DMS 273 (cell line): Measurements from ENCODE around the gene PCDHA5.
"Not testable (repeated sequence)": the region's sequence is repeated elsewhere in the genome, so short reads cannot be mapped to it uniquely, and the experiment has no call there.

Experiments
- DNase-seq: peaks from one replicate; lab custom pipeline; 2025; ENCODE audit not compliant: unreplicated experiment; lab: John Stamatoyannopoulos, UW

Gene PCDHA5

GRCh38 chr5:140822969-140823368, 1.6 kb downstream of the PCDHA5 start:
- DNase-seq = not testable (repeated sequence)

DNA sequence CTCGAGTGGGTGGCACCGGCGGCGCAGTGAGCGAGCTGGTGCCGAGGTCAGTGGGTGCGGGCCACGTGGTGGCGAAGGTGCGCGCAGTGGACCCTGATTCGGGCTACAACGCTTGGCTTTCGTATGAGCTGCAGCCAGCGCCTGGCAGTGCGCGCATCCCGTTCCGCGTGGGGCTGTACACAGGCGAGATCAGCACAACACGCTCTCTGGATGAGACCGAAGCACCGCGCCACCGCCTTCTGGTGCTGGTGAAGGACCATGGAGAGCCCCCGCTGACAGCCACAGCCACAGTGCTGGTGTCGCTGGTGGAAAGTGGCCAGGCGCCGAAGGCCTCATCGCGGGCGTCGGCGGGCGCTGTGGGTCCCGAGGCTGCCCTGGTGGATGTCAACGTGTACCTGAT, 2.1 kb downstream of the PCDHA5 start:
- no peak for DNase-seq

DNA sequence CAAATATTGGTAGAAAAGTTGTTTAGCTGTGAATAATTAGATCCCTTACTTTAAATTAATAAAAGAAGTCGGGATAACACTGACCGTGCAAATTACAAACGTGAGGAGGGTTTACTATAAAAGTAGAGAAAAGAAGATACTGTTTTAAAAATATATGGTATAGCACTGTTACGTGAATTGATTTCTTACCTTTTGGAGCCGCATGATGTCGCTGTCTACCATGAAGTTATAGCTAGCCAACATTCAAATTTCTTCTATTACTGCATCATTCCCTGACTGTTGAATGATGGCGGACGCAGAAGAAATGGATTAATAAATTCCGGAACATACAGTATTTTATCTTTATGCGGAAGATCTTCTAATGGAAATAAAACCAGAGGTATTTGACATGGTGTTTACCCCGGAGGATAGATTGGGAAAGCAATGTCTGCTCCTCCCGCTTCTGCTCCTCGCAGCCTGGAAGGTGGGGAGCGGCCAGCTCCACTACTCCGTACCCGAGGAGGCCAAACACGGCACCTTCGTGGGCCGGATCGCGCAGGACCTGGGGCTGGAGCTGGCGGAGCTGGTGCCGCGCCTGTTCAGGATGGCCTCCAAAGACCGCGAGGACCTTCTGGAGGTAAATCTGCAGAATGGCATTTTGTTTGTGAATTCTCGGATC, 6.4 kb downstream of the PCDHA5 start, which contains the start of gene PCDHA6:
Gene PCDHA6 (plus strand): TSS at position 257 of the 658 bp plus-strand sequence. CDS start 132 bp downstream, at position 389.
- no peak for DNase-seq

- no peak for DNase-seq
Measured at GRCh38 chr5:140828362-140828737, 6.9 kb downstream of the PCDHA5 start.

DNA sequence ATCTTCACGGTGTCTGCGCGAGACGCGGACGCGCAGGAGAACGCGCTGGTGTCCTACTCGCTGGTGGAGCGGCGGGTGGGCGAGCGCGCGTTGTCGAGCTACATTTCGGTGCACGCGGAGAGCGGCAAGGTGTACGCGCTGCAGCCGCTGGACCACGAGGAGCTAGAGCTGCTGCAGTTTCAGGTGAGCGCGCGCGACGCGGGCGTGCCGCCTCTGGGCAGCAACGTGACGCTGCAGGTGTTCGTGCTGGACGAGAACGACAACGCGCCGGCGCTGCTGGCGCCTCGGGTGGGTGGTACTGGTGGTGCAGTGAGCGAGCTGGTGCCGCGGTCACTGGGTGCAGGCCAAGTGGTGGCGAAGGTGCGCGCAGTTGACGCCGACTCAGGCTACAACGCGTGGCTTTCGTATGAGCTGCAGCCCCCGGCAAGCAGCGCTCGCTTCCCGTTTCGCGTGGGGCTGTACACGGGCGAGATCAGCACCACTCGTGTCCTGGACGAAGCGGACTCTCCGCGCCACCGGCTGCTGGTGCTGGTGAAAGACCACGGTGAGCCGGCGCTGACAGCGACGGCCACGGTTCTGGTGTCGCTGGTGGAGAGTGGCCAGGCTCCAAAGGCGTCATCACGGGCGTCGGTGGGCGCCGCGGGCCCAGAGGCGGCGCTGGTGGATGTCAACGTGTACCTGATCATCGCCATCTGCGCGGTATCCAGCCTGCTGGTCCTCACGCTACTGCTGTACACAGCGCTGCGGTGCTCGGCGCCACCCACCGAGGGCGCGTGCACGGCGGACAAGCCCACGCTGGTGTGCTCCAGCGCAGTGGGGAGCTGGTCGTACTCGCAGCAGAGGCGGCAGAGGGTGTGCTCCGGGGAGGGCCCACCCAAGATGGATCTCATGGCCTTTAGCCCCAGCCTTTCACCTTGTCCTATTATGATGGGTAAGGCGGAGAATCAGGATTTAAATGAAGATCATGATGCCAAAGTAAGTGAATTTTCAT, 8.4 kb downstream of the PCDHA5 start:
- DNase-seq = not testable (repeated sequence)

- no peak for DNase-seq
Measured at GRCh38 chr5:140833993-140834392, 12.6 kb downstream of the PCDHA5 start, which contains the start of gene PCDHA7. TSS of gene PCDHA7 (plus strand) at chr5:140834269. CDS start at chr5:140834384, 115 bp downstream.

GRCh38 chr5:140834439-140835008, 13.1 kb downstream of the PCDHA5 start:
- DNase-seq = not testable (repeated sequence)

DNA sequence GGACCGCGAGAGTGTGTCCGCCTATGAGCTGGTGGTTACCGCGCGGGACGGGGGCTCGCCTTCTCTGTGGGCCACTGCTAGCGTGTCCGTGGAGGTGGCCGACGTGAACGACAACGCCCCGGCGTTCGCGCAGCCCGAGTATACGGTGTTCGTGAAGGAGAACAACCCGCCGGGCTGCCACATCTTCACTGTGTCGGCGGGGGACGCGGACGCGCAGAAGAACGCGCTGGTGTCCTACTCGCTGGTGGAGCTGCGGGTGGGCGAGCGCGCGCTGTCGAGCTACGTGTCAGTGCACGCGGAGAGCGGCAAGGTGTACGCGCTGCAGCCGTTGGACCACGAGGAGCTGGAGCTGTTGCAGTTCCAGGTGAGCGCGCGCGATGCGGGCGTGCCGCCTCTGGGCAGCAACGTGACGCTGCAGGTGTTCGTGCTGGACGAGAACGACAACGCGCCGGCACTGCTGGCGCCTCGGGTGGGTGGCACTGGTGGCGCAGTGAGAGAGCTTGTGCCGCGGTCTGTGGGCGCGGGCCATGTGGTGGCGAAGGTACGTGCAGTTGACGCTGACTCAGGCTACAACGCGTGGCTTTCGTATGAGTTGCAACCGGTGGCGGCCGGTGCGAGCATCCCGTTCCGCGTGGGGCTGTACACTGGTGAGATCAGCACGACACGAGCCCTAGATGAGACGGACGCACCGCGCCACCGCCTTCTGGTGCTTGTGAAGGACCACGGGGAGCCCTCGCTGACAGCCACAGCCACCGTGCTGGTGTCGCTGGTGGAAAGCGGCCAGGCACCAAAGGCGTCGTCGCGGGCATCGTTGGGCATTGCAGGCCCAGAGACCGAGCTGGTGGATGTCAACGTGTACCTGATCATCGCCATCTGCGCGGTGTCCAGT, 14.5 kb downstream of the PCDHA5 start:
- no peak for DNase-seq

DNA sequence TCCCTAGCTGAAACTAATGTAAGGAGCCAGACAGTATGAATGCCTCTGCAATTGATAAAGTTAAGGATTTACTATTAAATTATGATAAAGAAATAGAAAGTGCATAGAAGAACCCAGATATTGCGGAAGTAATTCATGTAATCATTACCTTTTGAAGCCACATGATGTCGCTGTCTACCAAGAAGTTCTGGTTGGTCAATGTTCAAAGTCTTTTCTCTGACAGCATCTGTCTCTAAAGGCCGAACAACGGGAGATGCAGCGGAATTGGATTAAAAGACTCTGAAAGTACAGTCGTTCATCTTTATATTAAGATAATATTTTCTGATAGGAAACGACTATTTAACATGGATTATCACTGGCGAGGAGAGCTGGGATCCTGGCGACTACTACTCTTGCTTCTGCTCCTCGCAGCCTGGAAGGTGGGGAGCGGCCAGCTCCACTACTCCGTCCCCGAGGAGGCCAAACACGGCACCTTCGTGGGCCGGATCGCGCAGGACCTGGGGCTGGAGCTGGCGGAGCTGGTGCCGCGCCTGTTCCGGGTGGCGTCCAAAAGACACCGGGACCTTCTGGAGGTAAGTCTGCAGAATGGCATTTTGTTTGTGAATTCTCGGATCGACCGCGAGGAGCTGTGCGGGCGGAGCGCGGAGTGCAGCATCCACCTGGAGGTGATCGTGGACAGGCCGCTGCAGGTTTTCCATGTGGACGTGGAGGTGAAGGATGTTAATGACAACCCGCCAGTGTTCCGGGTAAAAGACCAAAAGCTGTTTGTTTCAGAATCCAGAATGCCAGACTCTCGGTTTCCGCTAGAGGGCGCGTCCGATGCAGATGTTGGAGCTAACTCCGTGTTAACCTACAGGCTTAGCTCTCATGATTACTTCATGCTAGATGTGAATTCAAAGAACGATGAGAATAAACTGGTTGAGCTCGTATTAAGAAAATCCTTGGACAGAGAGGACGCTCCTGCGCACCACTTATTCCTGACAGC, 19.9 kb downstream of the PCDHA5 start, which contains the start of gene PCDHA8:
Gene PCDHA8 (plus strand): TSS at position 210 of the 985 bp plus-strand sequence. CDS start 135 bp downstream, at position 345.
- DNase-seq = peak; percentile 20

GRCh38 chr5:140842798-140843733, 21.7 kb downstream of the PCDHA5 start:
- no peak for DNase-seq

- not testable (repeated sequence) for DNase-seq
Measured at GRCh38 chr5:140848139-140849102, 27.0 kb downstream of the PCDHA5 start, which contains the start of gene PCDHA9. TSS of gene PCDHA9 (plus strand) at chr5:140848382. CDS start at chr5:140848496, 114 bp downstream.

DNA sequence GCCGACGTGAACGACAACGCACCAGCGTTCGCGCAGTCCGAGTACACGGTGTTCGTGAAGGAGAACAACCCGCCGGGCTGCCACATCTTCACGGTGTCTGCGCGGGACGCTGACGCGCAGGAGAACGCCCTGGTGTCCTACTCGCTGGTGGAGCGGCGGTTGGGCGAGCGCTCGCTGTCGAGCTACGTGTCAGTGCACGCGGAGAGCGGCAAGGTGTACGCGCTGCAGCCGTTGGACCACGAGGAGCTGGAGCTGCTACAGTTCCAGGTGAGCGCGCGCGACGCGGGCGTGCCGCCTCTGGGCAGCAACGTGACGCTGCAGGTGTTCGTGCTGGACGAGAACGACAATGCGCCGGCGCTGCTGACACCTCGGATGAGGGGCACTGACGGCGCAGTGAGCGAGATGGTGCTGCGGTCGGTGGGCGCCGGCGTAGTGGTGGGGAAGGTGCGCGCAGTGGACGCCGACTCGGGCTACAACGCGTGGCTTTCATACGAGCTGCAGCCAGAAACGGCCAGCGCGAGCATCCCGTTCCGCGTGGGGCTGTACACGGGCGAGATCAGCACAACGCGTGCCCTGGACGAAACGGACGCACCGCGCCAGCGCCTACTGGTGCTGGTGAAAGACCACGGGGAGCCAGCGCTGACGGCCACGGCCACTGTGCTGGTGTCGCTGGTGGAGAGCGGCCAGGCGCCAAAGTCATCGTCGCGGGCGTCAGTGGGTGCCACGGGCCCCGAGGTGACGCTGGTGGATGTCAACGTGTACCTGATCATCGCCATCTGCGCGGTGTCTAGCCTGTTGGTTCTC, 28.6 kb downstream of the PCDHA5 start:
- DNase-seq = not testable (repeated sequence)

DNA sequence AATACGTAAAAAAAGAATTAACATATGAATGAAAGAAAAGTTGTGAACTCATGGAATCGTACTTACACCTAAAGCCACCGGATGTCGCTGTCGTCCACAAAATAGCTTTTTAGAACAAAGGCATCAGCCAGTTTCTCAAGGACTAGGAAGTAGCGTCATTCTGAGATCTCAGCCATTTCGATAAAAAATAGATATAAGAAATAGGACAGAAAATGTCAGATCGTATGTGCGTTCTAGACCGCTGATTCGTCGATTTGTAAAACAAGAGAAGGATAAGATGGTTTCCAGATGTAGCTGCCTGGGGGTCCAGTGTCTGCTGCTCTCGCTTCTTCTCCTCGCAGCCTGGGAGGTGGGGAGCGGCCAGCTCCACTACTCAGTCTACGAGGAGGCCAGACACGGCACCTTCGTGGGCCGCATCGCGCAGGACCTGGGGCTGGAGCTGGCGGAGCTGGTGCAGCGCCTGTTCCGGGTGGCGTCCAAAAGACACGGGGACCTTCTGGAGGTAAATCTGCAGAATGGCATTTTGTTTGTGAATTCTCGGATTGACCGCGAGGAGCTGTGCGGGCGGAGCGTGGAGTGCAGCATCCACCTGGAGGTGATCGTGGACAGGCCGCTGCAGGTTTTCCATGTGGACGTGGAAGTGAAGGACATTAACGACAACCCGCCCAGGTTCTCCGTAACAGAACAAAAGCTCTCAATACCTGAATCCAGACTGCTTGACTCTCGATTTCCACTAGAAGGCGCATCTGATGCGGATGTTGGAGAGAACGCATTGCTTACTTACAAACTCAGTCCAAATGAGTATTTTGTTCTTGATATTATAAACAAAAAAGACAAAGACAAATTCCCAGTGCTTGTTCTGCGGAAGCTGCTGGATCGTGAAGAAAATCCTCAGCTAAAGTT, 34.6 kb downstream of the PCDHA5 start, which contains the start of gene PCDHA10:
Gene PCDHA10 (plus strand): TSS at position 126 of the 903 bp plus-strand sequence. CDS start 152 bp downstream, at position 278.
- peak; percentile 26 for DNase-seq

GRCh38 chr5:140857177-140857986, 36.0 kb downstream of the PCDHA5 start:
- DNase-seq = no peak
